ENCODE measurements around the gene IMP4. TPM values are rescaled to one million over a fixed set of nuclear protein-coding genes. Genes with fewer than 3 reads are reported as not detected.

Gene IMP4
- polyA plus RNA-seq, 1 of the 3 experiments (the other 2 are of a cell fraction), result 252 TPM

DNA sequence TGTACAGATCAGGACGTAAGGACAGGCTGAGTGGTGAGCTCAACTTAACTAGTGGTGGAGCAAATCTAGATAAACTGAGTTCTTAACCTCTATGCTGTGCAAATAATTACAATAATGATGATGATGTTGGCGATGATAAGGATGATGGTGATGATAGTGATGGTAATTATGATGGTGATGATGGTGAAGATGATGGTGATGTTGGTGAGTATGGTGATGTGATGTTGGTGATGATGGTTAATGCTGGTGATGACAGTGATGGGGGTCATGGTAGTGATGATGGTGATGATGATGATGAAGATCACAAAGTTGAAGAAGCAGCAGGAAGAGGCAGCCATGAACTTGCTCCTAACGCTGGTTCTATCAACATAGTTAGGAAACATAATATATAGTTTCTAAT, 38.0 kb upstream of the IMP4 start:
- POLR2A ChIA-PET, result no interaction called here
- no peak overlapping the region for H3K9ac ChIP-seq
- H3K4me1 ChIP-seq (ENCODE audit: control insufficient read depth in 1 of 2, insufficient read depth in 2 of 2, low read depth in 1 of 2, low read length in 1 of 2), result no peaks in the 10 kb centered on the region
- H3K36me3 ChIP-seq (replicated peaks in 1 of 2; ENCODE audit: control insufficient read depth in 1 of 2, insufficient read depth in 2 of 2, low read length in 1 of 2), result no peaks in the 10 kb centered on the region
- no peak for DNase-seq
- H3K79me2 ChIP-seq (ENCODE audit: insufficient read depth), result no peaks in the 10 kb centered on the region
- H4K20me1 ChIP-seq (ENCODE audit: insufficient read depth), result no peaks in the 10 kb centered on the region
- no peak overlapping the region for H3K27ac ChIP-seq (ENCODE audit: low read depth in 2 of 2, low read length in 1 of 2)
- WGBS (ENCODE audit: low lambda C conversion rate), result 55% methylated on average over 3 of the region's 3 CpGs
- TF ChIP-seq, protein P1, sequence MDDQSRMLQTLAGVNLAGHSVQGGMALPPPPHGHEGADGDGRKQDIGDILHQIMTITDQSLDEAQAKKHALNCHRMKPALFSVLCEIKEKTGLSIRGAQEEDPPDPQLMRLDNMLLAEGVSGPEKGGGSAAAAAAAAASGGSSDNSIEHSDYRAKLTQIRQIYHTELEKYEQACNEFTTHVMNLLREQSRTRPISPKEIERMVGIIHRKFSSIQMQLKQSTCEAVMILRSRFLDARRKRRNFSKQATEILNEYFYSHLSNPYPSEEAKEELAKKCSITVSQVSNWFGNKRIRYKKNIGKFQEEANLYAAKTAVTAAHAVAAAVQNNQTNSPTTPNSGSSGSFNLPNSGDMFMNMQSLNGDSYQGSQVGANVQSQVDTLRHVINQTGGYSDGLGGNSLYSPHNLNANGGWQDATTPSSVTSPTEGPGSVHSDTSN (IDR thresholded peaks at IDR 0.05), result no peak
- TF ChIP-seq FOXM1 (IDR thresholded peaks at IDR 0.05; ENCODE audit: low read depth), result no peak
- TF ChIP-seq FOSL2 (IDR thresholded peaks at IDR 0.05; ENCODE audit: borderline replicate concordance, low read depth), result no peak
- TF ChIP-seq MEF2A (IDR thresholded peaks at IDR 0.05; ENCODE audit: borderline replicate concordance, low read depth), result no peak
- TF ChIP-seq ELF1 (IDR thresholded peaks at IDR 0.05), result no peak
- TF ChIP-seq, protein P2, sequence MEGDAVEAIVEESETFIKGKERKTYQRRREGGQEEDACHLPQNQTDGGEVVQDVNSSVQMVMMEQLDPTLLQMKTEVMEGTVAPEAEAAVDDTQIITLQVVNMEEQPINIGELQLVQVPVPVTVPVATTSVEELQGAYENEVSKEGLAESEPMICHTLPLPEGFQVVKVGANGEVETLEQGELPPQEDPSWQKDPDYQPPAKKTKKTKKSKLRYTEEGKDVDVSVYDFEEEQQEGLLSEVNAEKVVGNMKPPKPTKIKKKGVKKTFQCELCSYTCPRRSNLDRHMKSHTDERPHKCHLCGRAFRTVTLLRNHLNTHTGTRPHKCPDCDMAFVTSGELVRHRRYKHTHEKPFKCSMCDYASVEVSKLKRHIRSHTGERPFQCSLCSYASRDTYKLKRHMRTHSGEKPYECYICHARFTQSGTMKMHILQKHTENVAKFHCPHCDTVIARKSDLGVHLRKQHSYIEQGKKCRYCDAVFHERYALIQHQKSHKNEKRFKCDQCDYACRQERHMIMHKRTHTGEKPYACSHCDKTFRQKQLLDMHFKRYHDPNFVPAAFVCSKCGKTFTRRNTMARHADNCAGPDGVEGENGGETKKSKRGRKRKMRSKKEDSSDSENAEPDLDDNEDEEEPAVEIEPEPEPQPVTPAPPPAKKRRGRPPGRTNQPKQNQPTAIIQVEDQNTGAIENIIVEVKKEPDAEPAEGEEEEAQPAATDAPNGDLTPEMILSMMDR (IDR thresholded peaks at IDR 0.05), result no peak
- no peak for TF ChIP-seq YY1 (IDR thresholded peaks at IDR 0.05; ENCODE audit: low read depth)
- TF ChIP-seq NFIC (IDR thresholded peaks at IDR 0.05; ENCODE audit: borderline replicate concordance), result no peak
- TF ChIP-seq GABPA (IDR thresholded peaks at IDR 0.05; ENCODE audit: low read depth), result no peak
- no peak for TF ChIP-seq POLR2AphosphoS5 (IDR thresholded peaks at IDR 0.05; ENCODE audit: low read depth, low read length)
- no peak for TF ChIP-seq SIN3A (IDR thresholded peaks at IDR 0.05; ENCODE audit: borderline replicate concordance, low read depth, low read length)
- no peak for TF ChIP-seq JUND (IDR thresholded peaks at IDR 0.05)
- no peaks in the 10 kb centered on the region for H3F3A ChIP-seq (replicated peaks; ENCODE audit: insufficient read depth)
- no peaks in the 10 kb centered on the region for H3K9me2 ChIP-seq
- no peak overlapping the region for H3K4me2 ChIP-seq
- H3K4me3 ChIP-seq (ENCODE audit: low read depth in 2 of 2, low read length in 1 of 2), result no peak overlapping the region
- no peak overlapping the region for H2AFZ ChIP-seq (ENCODE audit: low read depth)
- CTCF ChIA-PET, result interaction anchor here (1.1 kb wide), 1 partner anchor 123 kb away, joined by 4 read pairs; the partner anchor contains the start of gene SMPD4
- no peaks in the 10 kb centered on the region for H3K9me3 ChIP-seq
- H3K27me3 ChIP-seq (ENCODE audit: insufficient read depth), result no peaks in the 10 kb centered on the region

DNA sequence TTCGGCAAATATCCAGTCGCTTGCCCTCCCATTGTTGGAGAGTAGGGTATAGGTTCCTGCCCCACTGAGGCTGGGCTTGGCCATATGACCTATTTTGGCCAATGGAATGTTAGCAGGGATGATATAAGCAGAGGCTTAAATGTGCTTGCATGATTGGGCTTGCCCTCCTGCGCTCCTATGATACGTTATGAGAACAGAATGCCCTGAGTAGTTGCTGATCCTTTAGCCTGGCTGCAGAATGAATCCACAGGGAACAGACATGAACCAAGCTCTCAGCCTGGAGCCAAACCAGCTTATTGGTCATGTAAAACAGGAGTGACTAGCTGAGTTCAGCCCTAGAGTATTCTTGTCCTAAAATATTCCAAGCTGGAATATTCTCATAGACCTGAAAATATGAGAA, 34.8 kb upstream of the IMP4 start:
- ChIA-PET CTCF (interaction anchor here (1.8 kb wide), 1 partner anchor 25 kb away, joined by 7 read pairs; no protein-coding TSS in a partner anchor), POLR2A (no interaction called here)

More for the DNA sequence above, 34.8 kb upstream of the IMP4 start:
- H3F3A ChIP-seq (replicated peaks; ENCODE audit: insufficient read depth), result no peaks in the 10 kb centered on the region
- no peaks in the 10 kb centered on the region for H3K9me2 ChIP-seq
- H2AFZ ChIP-seq (ENCODE audit: low read depth), result no peak overlapping the region
- no peaks in the 10 kb centered on the region for H3K79me2 ChIP-seq (ENCODE audit: insufficient read depth)
- no peak for DNase-seq
- no peaks in the 10 kb centered on the region for H3K36me3 ChIP-seq (replicated peaks in 1 of 2; ENCODE audit: control insufficient read depth in 1 of 2, insufficient read depth in 2 of 2, low read length in 1 of 2)
- H3K4me1 ChIP-seq (ENCODE audit: control insufficient read depth in 1 of 2, insufficient read depth in 2 of 2, low read depth in 1 of 2, low read length in 1 of 2), result no peaks in the 10 kb centered on the region
- no peak overlapping the region for H3K27ac ChIP-seq (ENCODE audit: low read depth in 2 of 2, low read length in 1 of 2)
- H3K9me3 ChIP-seq, result no peaks in the 10 kb centered on the region
- no peak overlapping the region for H3K9ac ChIP-seq
- H4K20me1 ChIP-seq (ENCODE audit: insufficient read depth), result no peaks in the 10 kb centered on the region
- H3K27me3 ChIP-seq (ENCODE audit: insufficient read depth), result no peaks in the 10 kb centered on the region
- H3K4me2 ChIP-seq, result no peak overlapping the region
- H3K4me3 ChIP-seq (ENCODE audit: low read depth in 2 of 2, low read length in 1 of 2), result no peak overlapping the region
- no peak for TF ChIP-seq MXI1 (IDR thresholded peaks at IDR 0.05; ENCODE audit: low read depth, low read length)
- WGBS (ENCODE audit: low lambda C conversion rate), result 60% methylated on average over 4 of the region's 4 CpGs

Measured in SK-N-SH (cell line).